Measurements from ENCODE around the gene SGK1. TPM values are rescaled to one million over a fixed set of nuclear protein-coding genes. Genes with fewer than 3 reads are reported as not detected.

Gene SGK1
- total and polyA plus RNA-seq, 2 donors (not counting 1 experiment from before 2014, with no cell fraction given) = 37.3 to 57.8 TPM

DNA sequence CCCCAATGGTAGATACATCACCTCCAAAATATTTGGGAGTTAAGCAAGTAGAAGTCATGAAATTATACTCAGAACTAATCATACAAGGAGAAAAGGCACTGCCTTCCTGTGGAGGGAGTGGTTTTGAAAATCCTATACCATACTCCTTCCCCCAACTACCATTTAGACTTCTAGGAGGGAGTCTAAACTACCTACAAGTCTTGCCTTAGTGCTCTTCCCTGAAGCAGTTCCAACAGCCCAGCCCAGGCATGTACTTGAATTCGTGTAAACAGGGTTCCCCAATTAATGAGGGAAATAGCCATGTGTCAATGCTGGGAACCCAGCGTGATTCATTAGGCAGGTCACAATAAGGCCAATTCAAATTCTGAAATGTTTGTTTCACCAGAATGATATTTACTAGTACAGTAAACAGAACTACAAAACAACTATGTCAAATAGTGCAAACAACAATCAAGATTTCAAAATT, 39.1 kb upstream of the SGK1 start:
- Histone ChIP-seq H3K79me2 (ENCODE audit: control insufficient read depth, insufficient read depth, low read length) (no peaks in the 10 kb centered on the region), H4K20me1 (ENCODE audit: control insufficient read depth, insufficient read depth, low read length, poor library complexity, severe bottlenecking) (no peaks in the 10 kb centered on the region), H3K27me3 (replicated peaks in 1 of 4; ENCODE audit: control extremely low read depth in 1 of 4, control insufficient read depth in 3 of 4, insufficient read depth in 4 of 4, low read length in 3 of 4) (no peaks in the 10 kb centered on the region), H3K9ac (ENCODE audit: low read length) (no peak overlapping the region), H2AFZ (ENCODE audit: insufficient read depth, low read depth, low read length, poor library complexity, severe bottlenecking) (no peak overlapping the region), H3K4me3 (ENCODE audit: control extremely low read depth in 1 of 5, extremely low read depth in 1 of 5, insufficient read depth in 1 of 5, low read depth in 2 of 5, low read length in 4 of 5) (no peak overlapping the region), H3K36me3 (replicated peaks in 1 of 2; ENCODE audit: control extremely low read depth in 1 of 2, control insufficient read depth in 1 of 2, extremely low read depth in 1 of 2, insufficient read depth in 2 of 2, low read length in 1 of 2) (no peaks in the 10 kb centered on the region), H3K4me2 (replicated peaks; ENCODE audit: low read depth, low read length, poor library complexity, severe bottlenecking) (no peak overlapping the region), H3K4me1 (ENCODE audit: control insufficient read depth in 2 of 2, insufficient read depth in 2 of 2, low read length in 2 of 2) (no peaks in the 10 kb centered on the region), H3K9me3 (ENCODE audit: control extremely low read depth in 1 of 3, control insufficient read depth in 2 of 3, insufficient read depth in 1 of 3, low read length in 2 of 3) (peaks cover 0 to 6% (median 0%) of the 10 kb centered on the region in 3 donors), H3K27ac (ENCODE audit: low read length in 2 of 2) (no peak overlapping the region)
- 100% methylated on average over 1 of the region's 2 CpGs for WGBS (ENCODE audit: insufficient coverage)
- Mint-ChIP-seq H3K4me3 (no peak overlapping the region), H3K27ac (no peak overlapping the region), H3K27me3 (no peaks in the 10 kb centered on the region), H3K9me3 (ENCODE audit: insufficient read depth) (peaks cover 8% of the 10 kb centered on the region), H3K4me1 (peaks cover under 1% of the 10 kb centered on the region)
- TF ChIP-seq, protein P1, sequence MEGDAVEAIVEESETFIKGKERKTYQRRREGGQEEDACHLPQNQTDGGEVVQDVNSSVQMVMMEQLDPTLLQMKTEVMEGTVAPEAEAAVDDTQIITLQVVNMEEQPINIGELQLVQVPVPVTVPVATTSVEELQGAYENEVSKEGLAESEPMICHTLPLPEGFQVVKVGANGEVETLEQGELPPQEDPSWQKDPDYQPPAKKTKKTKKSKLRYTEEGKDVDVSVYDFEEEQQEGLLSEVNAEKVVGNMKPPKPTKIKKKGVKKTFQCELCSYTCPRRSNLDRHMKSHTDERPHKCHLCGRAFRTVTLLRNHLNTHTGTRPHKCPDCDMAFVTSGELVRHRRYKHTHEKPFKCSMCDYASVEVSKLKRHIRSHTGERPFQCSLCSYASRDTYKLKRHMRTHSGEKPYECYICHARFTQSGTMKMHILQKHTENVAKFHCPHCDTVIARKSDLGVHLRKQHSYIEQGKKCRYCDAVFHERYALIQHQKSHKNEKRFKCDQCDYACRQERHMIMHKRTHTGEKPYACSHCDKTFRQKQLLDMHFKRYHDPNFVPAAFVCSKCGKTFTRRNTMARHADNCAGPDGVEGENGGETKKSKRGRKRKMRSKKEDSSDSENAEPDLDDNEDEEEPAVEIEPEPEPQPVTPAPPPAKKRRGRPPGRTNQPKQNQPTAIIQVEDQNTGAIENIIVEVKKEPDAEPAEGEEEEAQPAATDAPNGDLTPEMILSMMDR (IDR thresholded peaks at IDR 0.05) = no peak
- TF ChIP-seq EZH2 (IDR thresholded peaks at IDR 0.05; ENCODE audit: borderline replicate concordance, insufficient read depth, low read depth, low read length, poor library complexity, severe bottlenecking) = no peak
- intact Hi-C loops (cut with micrococcal nuclease) = no loop called here
- DNase-seq (no peak), ATAC-seq (ENCODE audit: low read depth) (no peak)
- ChIA-PET POLR2A (no interaction called here), CTCF (no interaction called here)

DNA sequence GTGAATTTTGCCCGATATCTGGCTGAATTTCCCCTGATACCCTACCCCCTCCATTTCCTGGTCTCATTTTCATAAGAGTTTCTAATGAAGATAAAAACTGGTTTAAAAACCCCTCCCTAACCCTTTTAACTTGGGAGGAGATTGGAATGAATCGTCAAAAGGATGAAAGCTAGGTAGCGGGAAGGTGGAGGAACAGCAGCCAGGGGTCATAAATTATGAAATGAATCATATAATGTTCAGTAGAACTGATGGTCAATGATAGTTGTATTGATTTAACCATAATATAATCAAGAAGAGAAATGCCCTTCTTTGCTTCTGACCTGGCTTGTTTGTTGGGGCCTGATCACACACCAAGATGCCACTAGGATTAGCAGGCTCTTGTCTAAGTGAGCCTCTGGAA, 38.5 kb upstream of the SGK1 start:
- Histone ChIP-seq H3K79me2 (ENCODE audit: control insufficient read depth, insufficient read depth, low read length) (no peaks in the 10 kb centered on the region), H3K27ac (ENCODE audit: low read length in 2 of 2) (no peak overlapping the region), H2AFZ (ENCODE audit: insufficient read depth, low read depth, low read length, poor library complexity, severe bottlenecking) (no peak overlapping the region), H4K20me1 (ENCODE audit: control insufficient read depth, insufficient read depth, low read length, poor library complexity, severe bottlenecking) (no peaks in the 10 kb centered on the region), H3K9ac (ENCODE audit: low read length) (no peak overlapping the region), H3K36me3 (replicated peaks in 1 of 2; ENCODE audit: control extremely low read depth in 1 of 2, control insufficient read depth in 1 of 2, extremely low read depth in 1 of 2, insufficient read depth in 2 of 2, low read length in 1 of 2) (no peaks in the 10 kb centered on the region), H3K9me3 (ENCODE audit: control extremely low read depth in 1 of 3, control insufficient read depth in 2 of 3, insufficient read depth in 1 of 3, low read length in 2 of 3) (peaks cover 0 to 6% (median 0%) of the 10 kb centered on the region in 3 donors), H3K4me3 (ENCODE audit: control extremely low read depth in 1 of 5, extremely low read depth in 1 of 5, insufficient read depth in 1 of 5, low read depth in 2 of 5, low read length in 4 of 5) (no peak overlapping the region), H3K4me1 (ENCODE audit: control insufficient read depth in 2 of 2, insufficient read depth in 2 of 2, low read length in 2 of 2) (no peaks in the 10 kb centered on the region), H3K27me3 (replicated peaks in 1 of 4; ENCODE audit: control extremely low read depth in 1 of 4, control insufficient read depth in 3 of 4, insufficient read depth in 4 of 4, low read length in 3 of 4) (no peaks in the 10 kb centered on the region), H3K4me2 (replicated peaks; ENCODE audit: low read depth, low read length, poor library complexity, severe bottlenecking) (no peak overlapping the region)
- no peaks in the 10 kb centered on the region for H3K27me3 Mint-ChIP-seq
- TF ChIP-seq EZH2 (IDR thresholded peaks at IDR 0.05; ENCODE audit: borderline replicate concordance, insufficient read depth, low read depth, low read length, poor library complexity, severe bottlenecking) = no peak
- TF ChIP-seq, protein P1 (IDR thresholded peaks at IDR 0.05) = no peak
- no peak overlapping the region for H3K27ac Mint-ChIP-seq
- DNase-seq (no peak), ATAC-seq (ENCODE audit: low read depth) (no peak)
- WGBS (ENCODE audit: insufficient coverage) = no CpG with 5 or more reads among the region's 3 CpGs
- peaks cover 5% of the 10 kb centered on the region for H3K4me1 Mint-ChIP-seq
- POLR2A ChIA-PET = no interaction called here
- CTCF ChIA-PET = no interaction called here
- H3K9me3 Mint-ChIP-seq (ENCODE audit: insufficient read depth) = peaks cover 8% of the 10 kb centered on the region
- H3K4me3 Mint-ChIP-seq = no peak overlapping the region
- intact Hi-C loops (cut with micrococcal nuclease) = no loop called here
